Trophoblast cell (in vitro differentiated cells and primary cell): ENCODE results near the gene DIO3.

Source experiments
- DNase-seq, 2 donors: peaks; one replicate each; pipeline ENCODE4 v3.0.0-alpha.2; 2016
- H2AFZ ChIP-seq: 2 replicates; pipeline ENCODE4 v1.6.1; 2013; ENCODE audit warnings: low read length, moderate library complexity, mild to moderate bottlenecking; ENCODE audit not compliant: insufficient read depth, poor library complexity
- H2AK5ac ChIP-seq: 2 replicates; pipeline ENCODE4 v1.6.1; 2013; ENCODE audit warnings: mild to moderate bottlenecking, low read length
- H2BK120ac ChIP-seq: 2 replicates; pipeline ENCODE4 v1.6.1; 2013; ENCODE audit warnings: low read length, mild to moderate bottlenecking, moderate library complexity; ENCODE audit not compliant: insufficient read depth, poor library complexity
- H2BK12ac ChIP-seq: 2 replicates; pipeline ENCODE4 v1.6.1; 2013; ENCODE audit warnings: mild to moderate bottlenecking, low read length, moderate library complexity
- H2BK5ac ChIP-seq: 2 replicates; pipeline ENCODE4 v1.6.1; 2013; ENCODE audit warnings: low read length, low read depth, moderate library complexity, mild to moderate bottlenecking; ENCODE audit not compliant: poor library complexity
- H3K14ac ChIP-seq: 2 replicates; pipeline ENCODE4 v1.6.1; 2013; ENCODE audit warnings: mild to moderate bottlenecking, low read length
- H3K18ac ChIP-seq: 2 replicates; pipeline ENCODE4 v1.6.1; 2013; ENCODE audit warnings: mild to moderate bottlenecking, low read length
- H3K23ac ChIP-seq: 2 replicates; pipeline ENCODE4 v1.6.1; 2013; ENCODE audit warnings: low read length
- H3K27ac ChIP-seq: 2 replicates; pipeline ENCODE4 v1.5.1; 2013; ENCODE audit warnings: low read depth, mild to moderate bottlenecking, inconsistent platforms, low read length, moderate library complexity
- H3K27me3 ChIP-seq: 2 replicates; pipeline ENCODE4 v1.6.1; 2013; ENCODE audit warnings: inconsistent platforms, mild to moderate bottlenecking, low read length, moderate library complexity; ENCODE audit not compliant: insufficient read depth
- H3K36me3 ChIP-seq, 2 experiments: 1 replicate in 1 of 2; 2 replicates in 1 of 2; pipeline ENCODE4 v1.6.1; 2013; ENCODE audit warnings: low read length in 2 of 2, mild to moderate bottlenecking in 2 of 2, moderate library complexity in 1 of 2; ENCODE audit not compliant: insufficient read depth in 2 of 2, control insufficient read depth in 1 of 2
- H3K4ac ChIP-seq: 2 replicates; pipeline ENCODE4 v1.6.1; 2013; ENCODE audit warnings: low read depth, mild to moderate bottlenecking, low read length, moderate library complexity
- H3K4me1 ChIP-seq, 2 experiments: 1 replicate in 1 of 2; 2 replicates in 1 of 2; pipeline ENCODE4 v1.6.1; 2013; ENCODE audit warnings: low read length in 2 of 2, mild to moderate bottlenecking in 2 of 2, moderate library complexity in 1 of 2; ENCODE audit not compliant: insufficient read depth in 2 of 2, control insufficient read depth in 1 of 2
- H3K4me2 ChIP-seq: 2 replicates; pipeline ENCODE4 v1.6.1; 2013; ENCODE audit warnings: inconsistent platforms, mild to moderate bottlenecking, low read length, moderate library complexity
- H3K4me3 ChIP-seq: 2 replicates; pipeline ENCODE4 v1.5.1; 2013; ENCODE audit warnings: mild to moderate bottlenecking, low read depth, low read length, inconsistent platforms
- H3K79me1 ChIP-seq: one replicate; pipeline ENCODE4 v1.6.1; 2013; ENCODE audit warnings: low read length
- H3K79me2 ChIP-seq: 2 replicates; pipeline ENCODE4 v1.6.1; 2013; ENCODE audit warnings: low read length, mild to moderate bottlenecking; ENCODE audit not compliant: control insufficient read depth, insufficient read depth, poor library complexity
- H3K9ac ChIP-seq: 2 replicates; pipeline ENCODE4 v1.6.1; 2013; ENCODE audit warnings: mild to moderate bottlenecking, low read length
- H3K9me3 ChIP-seq: 2 replicates; pipeline ENCODE4 v1.6.1; 2013; ENCODE audit warnings: low read depth, mild to moderate bottlenecking, control low read depth, inconsistent platforms, low read length; ENCODE audit not compliant: insufficient read depth
- H4K12ac ChIP-seq: 2 replicates; pipeline ENCODE4 v1.6.1; 2013; ENCODE audit warnings: low read depth, mild to moderate bottlenecking, low read length, moderate library complexity
- H4K8ac ChIP-seq: 2 replicates; pipeline ENCODE4 v1.6.1; 2013; ENCODE audit warnings: low read depth, mild to moderate bottlenecking, low read length, moderate library complexity
- H4K91ac ChIP-seq: one replicate; pipeline ENCODE4 v1.6.1; 2013; ENCODE audit warnings: low read depth, mild to moderate bottlenecking, low read length, moderate library complexity
- WGBS: extraction: QIAGEN DNeasy Blood & Tissue Kit; methylation state at CpG from one replicate; pipeline ENCODE4 v1.1.7; 2013; ENCODE audit warnings: missing lambda C conversion rate; ENCODE audit not compliant: insufficient read length, insufficient coverage; ENCODE audit errors: extremely low coverage; 5-methylcytosine and 5-hydroxymethylcytosine counted together

Gene DIO3

GRCh38 chr14:101557321-101557695 lies 4.0 kb upstream of the DIO3 start:
- H4K8ac ChIP-seq, result no peak overlapping the region
- H2AFZ ChIP-seq, result no peak overlapping the region
- H3K4me1 ChIP-seq, result peaks cover 4 to 10% of the 10 kb centered on the region in 2 experiments
- no peak overlapping the region for H3K9ac ChIP-seq
- no CpG with 5 or more reads among the region's 7 CpGs for WGBS
- H4K91ac ChIP-seq, result no peak overlapping the region
- H4K12ac ChIP-seq, result no peak overlapping the region
- H2BK12ac ChIP-seq, result no peak overlapping the region
- H3K9me3 ChIP-seq, result peaks cover 11% of the 10 kb centered on the region
- H2AK5ac ChIP-seq, result no peak overlapping the region
- H3K4me2 ChIP-seq, result no peak overlapping the region
- H3K79me2 ChIP-seq, result peaks cover 9% of the 10 kb centered on the region
- DNase-seq, result no peak
- H2BK5ac ChIP-seq, result no peak overlapping the region
- H2BK120ac ChIP-seq, result no peak overlapping the region
- no peak overlapping the region for H3K27ac ChIP-seq
- no peak overlapping the region for H3K23ac ChIP-seq
- no peak overlapping the region for H3K4ac ChIP-seq
- H3K14ac ChIP-seq, result no peak overlapping the region
- H3K36me3 ChIP-seq, result peaks cover 2 to 5% of the 10 kb centered on the region in 2 experiments
- no peak overlapping the region for H3K4me3 ChIP-seq
- peaks cover 9% of the 10 kb centered on the region for H3K79me1 ChIP-seq
- H3K18ac ChIP-seq, result no peak overlapping the region
- peaks cover 10% of the 10 kb centered on the region for H3K27me3 ChIP-seq

DNA sequence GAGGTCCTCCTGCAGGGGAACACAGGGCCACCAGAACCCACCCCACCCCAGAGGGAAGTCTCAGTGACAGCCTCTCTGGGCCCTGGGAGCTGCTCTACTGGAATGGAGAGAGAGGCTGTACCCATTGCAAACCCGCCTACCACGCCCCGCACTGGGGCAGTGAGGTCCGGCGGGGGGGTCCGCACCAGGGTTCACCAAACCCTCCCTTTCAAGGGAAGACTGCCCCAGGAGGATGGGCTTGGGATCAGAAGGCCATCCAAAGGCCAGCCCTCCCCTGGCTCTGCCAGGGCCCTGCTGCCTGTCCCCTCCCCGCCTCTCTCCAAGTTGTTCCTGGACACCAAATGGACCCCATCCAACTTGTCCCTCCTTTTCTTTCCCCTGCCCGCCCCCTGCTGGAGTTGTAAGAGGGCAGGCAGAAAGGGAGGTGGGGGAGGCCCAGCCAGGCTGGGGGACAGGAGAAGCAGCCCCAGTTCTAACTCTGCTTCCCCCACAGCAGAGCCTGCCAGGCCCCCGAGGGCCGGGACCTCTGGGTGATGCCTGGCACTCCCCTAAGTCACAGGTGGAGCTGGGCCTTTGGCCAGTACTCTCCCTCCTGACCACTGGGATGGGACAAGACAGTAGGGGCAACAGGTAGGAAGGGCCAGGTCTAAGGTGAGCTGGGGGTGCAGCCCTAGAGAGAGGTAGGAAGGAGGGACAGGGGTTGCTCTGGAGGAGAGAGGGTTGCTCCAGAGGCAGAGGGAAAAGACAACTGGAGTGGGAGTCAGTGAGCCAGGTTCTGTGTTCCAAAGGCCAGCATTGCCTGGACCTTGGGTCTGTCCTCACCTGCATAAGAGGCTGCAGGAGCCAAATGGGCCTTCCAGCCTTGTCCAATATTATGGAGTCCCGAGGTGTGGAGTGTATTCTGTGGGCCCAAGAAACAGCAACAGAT lies 3.2 kb upstream of the DIO3 start:
- no peak overlapping the region for H3K4me3 ChIP-seq
- no peak overlapping the region for H3K27ac ChIP-seq
- peaks cover 2 to 5% of the 10 kb centered on the region in 2 experiments for H3K36me3 ChIP-seq
- peaks cover 4 to 10% of the 10 kb centered on the region in 2 experiments for H3K4me1 ChIP-seq
- no peak for DNase-seq
- H2AK5ac ChIP-seq, result no peak overlapping the region
- H2BK120ac ChIP-seq, result no peak overlapping the region
- H3K4me2 ChIP-seq, result no peak overlapping the region
- no peak overlapping the region for H2BK12ac ChIP-seq
- H3K79me2 ChIP-seq, result peaks cover 9% of the 10 kb centered on the region
- H4K8ac ChIP-seq, result no peak overlapping the region
- no CpG with 5 or more reads among the region's 11 CpGs for WGBS
- H2AFZ ChIP-seq, result no peak overlapping the region
- peaks cover 17% of the 10 kb centered on the region for H3K27me3 ChIP-seq
- peaks cover 9% of the 10 kb centered on the region for H3K79me1 ChIP-seq
- H3K14ac ChIP-seq, result no peak overlapping the region
- no peak overlapping the region for H2BK5ac ChIP-seq
- no peak overlapping the region for H3K23ac ChIP-seq
- peaks cover 17% of the 10 kb centered on the region for H3K9me3 ChIP-seq
- H3K4ac ChIP-seq, result no peak overlapping the region
- no peak overlapping the region for H3K9ac ChIP-seq
- H3K18ac ChIP-seq, result no peak overlapping the region
- H4K91ac ChIP-seq, result no peak overlapping the region
- H4K12ac ChIP-seq, result no peak overlapping the region

- no peak for DNase-seq
- H4K91ac ChIP-seq, result no peak overlapping the region
- no peak overlapping the region for H4K8ac ChIP-seq
- H3K9ac ChIP-seq, result no peak overlapping the region
- H3K4me3 ChIP-seq, result peak overlapping the region; percentile 76
- H3K4me2 ChIP-seq, result peak overlapping the region; percentile 64
- peaks cover 2 to 5% of the 10 kb centered on the region in 2 experiments for H3K36me3 ChIP-seq
- H3K79me2 ChIP-seq, result peaks cover 9% of the 10 kb centered on the region
- H3K27ac ChIP-seq, result no peak overlapping the region
- peak overlapping the region; percentile 85 for H3K4ac ChIP-seq
- H3K23ac ChIP-seq, result no peak overlapping the region
- peak overlapping the region; percentile 9 for H3K18ac ChIP-seq
- peaks cover 24% of the 10 kb centered on the region for H3K27me3 ChIP-seq
- H3K9me3 ChIP-seq, result peaks cover 17% of the 10 kb centered on the region
- H2AFZ ChIP-seq, result no peak overlapping the region
- H3K79me1 ChIP-seq, result peaks cover 9% of the 10 kb centered on the region
- H2AK5ac ChIP-seq, result no peak overlapping the region
- H2BK5ac ChIP-seq, result no peak overlapping the region
- H3K14ac ChIP-seq, result no peak overlapping the region
- H2BK12ac ChIP-seq, result no peak overlapping the region
- no CpG with 5 or more reads among the region's 1 CpG for WGBS
- H3K4me1 ChIP-seq, result peaks cover 4 to 10% of the 10 kb centered on the region in 2 experiments
- no peak overlapping the region for H4K12ac ChIP-seq
- no peak overlapping the region for H2BK120ac ChIP-seq
These were observed 2.5 kb upstream of the DIO3 start for GRCh38 chr14:101558739-101559240.

- Histone ChIP-seq H3K14ac (peak overlapping the region; percentile 27), H2BK120ac (no peak overlapping the region), H4K91ac (peak overlapping the region; percentile 28), H3K18ac (peak overlapping the region; percentile 77), H2AFZ (no peak overlapping the region), H3K9me3 (peaks cover 17% of the 10 kb centered on the region), H3K79me1 (peaks cover 9% of the 10 kb centered on the region), H2BK12ac (peak overlapping the region; percentile 25), H4K12ac (no peak overlapping the region), H3K4me1 (peaks cover 4 to 12% of the 10 kb centered on the region in 2 experiments), H4K8ac (peak overlapping the region; percentile 28), H3K27ac (no peak overlapping the region), H3K36me3 (peaks cover 2 to 5% of the 10 kb centered on the region in 2 experiments), H3K4me2 (peak overlapping the region; percentile 64), H3K4ac (peak overlapping the region; percentile 85), H3K79me2 (peaks cover 9% of the 10 kb centered on the region), H3K4me3 (peak overlapping the region; percentile 76), H3K27me3 (peaks cover 29% of the 10 kb centered on the region), H2AK5ac (no peak overlapping the region), H2BK5ac (no peak overlapping the region), H3K23ac (no peak overlapping the region), H3K9ac (peak overlapping the region; percentile 24)
- no CpG with 5 or more reads among the region's 9 CpGs for WGBS
- DNase-seq, result no peak
These were observed 2.1 kb upstream of the DIO3 start for GRCh38 chr14:101559250-101559623.
